GM13977 (cell line): ENCODE measurements around the gene CLDN6.

Experiments
- DNase-seq: peaks from one replicate; pipeline ENCODE4 v3.0.0; 2012; ENCODE audit warnings: low spot score
- CTCF ChIP-seq: IDR thresholded peaks from 2 replicates; pipeline ENCODE4 v1.5.1; 2012; ENCODE audit warnings: mild to moderate bottlenecking, control low read depth; ENCODE audit not compliant: insufficient read depth; ENCODE audit errors: extremely low read depth, missing control alignments
- in situ Hi-C: fragments of 300-500 bp; cut with MboI; formaldehyde crosslinking; loops from one replicate; pipeline ENCODE4 v1.12.0; 2022; ENCODE audit warnings: low sequenced_read_pairs, low pct_unique_long_range_greater_than_20kb, mixed read lengths, inconsistent platforms; ENCODE audit not compliant: unreplicated experiment

CLDN6 gene

GRCh38 chr16:3017344-3017743, 639 bp downstream of the CLDN6 start:
- DNase-seq = no peak
- TF ChIP-seq CTCF = no peak
- in situ Hi-C loops = no loop called here

GRCh38 chr16:3015865-3016521, 2.0 kb downstream of the CLDN6 start:
- no peak for TF ChIP-seq CTCF
- no peak for DNase-seq
- in situ Hi-C loops = no loop called here

- in situ Hi-C loops = no loop called here
- no peak for TF ChIP-seq CTCF
- DNase-seq = no peak
These were observed 3.0 kb downstream of the CLDN6 start for GRCh38 chr16:3014971-3015370.

- in situ Hi-C loops = no loop called here
- no peak for TF ChIP-seq CTCF
These were observed 3.8 kb downstream of the CLDN6 start for GRCh38 chr16:3013998-3014690.

GRCh38 chr16:3013491-3013951, 4.5 kb downstream of the CLDN6 start:
- no peak for TF ChIP-seq CTCF
- in situ Hi-C loops = no loop called here
- no peak for DNase-seq

More at GRCh38 chr16:3013998-3014690, 3.8 kb downstream of the CLDN6 start:
- DNase-seq = no peak

- in situ Hi-C loops = no loop called here
- TF ChIP-seq CTCF = no peak
- no peak for DNase-seq
These were observed 5.1 kb downstream of the CLDN6 start, which contains the start of gene CLDN9 for GRCh38 chr16:3012828-3013420. Gene CLDN9, plus strand, starts transcription at chr16:3012923. Its CDS starts 440 bp downstream, at chr16:3013363.
